Measurements from ENCODE around the gene GFRA1.
"Not testable (repeated sequence)": the region's sequence is repeated elsewhere in the genome, so short reads cannot be mapped to it uniquely, and the experiment has no call there.

DNA sequence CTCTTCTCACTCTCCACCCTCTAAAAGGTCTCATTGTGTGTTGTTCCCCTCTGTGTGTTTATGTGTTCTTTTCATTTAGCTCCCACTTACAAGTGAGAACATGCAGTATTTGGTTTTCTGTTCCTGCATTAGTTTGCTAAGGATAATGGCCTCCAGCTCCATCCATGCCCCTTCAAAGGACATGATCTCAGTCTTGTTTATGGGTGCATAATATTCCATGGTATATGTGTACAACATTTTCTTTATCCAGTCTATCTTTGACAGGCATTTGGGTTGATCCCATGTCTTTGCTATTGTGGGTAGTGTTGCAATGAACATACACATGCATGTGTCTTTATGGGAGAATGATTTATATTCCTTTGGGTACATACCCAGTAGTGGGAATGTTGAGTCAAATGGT is 107.1 kb downstream of the GFRA1 start:
- TF ChIP-seq, protein P1, sequence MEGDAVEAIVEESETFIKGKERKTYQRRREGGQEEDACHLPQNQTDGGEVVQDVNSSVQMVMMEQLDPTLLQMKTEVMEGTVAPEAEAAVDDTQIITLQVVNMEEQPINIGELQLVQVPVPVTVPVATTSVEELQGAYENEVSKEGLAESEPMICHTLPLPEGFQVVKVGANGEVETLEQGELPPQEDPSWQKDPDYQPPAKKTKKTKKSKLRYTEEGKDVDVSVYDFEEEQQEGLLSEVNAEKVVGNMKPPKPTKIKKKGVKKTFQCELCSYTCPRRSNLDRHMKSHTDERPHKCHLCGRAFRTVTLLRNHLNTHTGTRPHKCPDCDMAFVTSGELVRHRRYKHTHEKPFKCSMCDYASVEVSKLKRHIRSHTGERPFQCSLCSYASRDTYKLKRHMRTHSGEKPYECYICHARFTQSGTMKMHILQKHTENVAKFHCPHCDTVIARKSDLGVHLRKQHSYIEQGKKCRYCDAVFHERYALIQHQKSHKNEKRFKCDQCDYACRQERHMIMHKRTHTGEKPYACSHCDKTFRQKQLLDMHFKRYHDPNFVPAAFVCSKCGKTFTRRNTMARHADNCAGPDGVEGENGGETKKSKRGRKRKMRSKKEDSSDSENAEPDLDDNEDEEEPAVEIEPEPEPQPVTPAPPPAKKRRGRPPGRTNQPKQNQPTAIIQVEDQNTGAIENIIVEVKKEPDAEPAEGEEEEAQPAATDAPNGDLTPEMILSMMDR (IDR thresholded peaks at IDR 0.05 in 2 of 3, conservative IDR thresholded peaks at IDR 0.05 in 1 of 3; ENCODE audit: borderline replicate concordance in 1 of 3, insufficient read depth in 1 of 3, low read depth in 2 of 3, low read length in 2 of 3) = not testable (repeated sequence)
- TF ChIP-seq, protein P2, sequence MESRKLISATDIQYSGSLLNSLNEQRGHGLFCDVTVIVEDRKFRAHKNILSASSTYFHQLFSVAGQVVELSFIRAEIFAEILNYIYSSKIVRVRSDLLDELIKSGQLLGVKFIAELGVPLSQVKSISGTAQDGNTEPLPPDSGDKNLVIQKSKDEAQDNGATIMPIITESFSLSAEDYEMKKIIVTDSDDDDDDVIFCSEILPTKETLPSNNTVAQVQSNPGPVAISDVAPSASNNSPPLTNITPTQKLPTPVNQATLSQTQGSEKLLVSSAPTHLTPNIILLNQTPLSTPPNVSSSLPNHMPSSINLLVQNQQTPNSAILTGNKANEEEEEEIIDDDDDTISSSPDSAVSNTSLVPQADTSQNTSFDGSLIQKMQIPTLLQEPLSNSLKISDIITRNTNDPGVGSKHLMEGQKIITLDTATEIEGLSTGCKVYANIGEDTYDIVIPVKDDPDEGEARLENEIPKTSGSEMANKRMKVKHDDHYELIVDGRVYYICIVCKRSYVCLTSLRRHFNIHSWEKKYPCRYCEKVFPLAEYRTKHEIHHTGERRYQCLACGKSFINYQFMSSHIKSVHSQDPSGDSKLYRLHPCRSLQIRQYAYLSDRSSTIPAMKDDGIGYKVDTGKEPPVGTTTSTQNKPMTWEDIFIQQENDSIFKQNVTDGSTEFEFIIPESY (IDR thresholded peaks at IDR 0.05; ENCODE audit: extremely low read depth, insufficient replicate concordance, low read length) = not testable (repeated sequence)
- TF ChIP-seq CEBPB (IDR thresholded peaks at IDR 0.05; ENCODE audit: low read depth); POLR2A (IDR thresholded peaks at IDR 0.05; ENCODE audit: borderline replicate concordance, extremely low read depth, insufficient read depth, insufficient read length); RAD21 (IDR thresholded peaks at IDR 0.05; ENCODE audit: low read depth): not testable (repeated sequence)
- TF ChIP-seq, protein P3, sequence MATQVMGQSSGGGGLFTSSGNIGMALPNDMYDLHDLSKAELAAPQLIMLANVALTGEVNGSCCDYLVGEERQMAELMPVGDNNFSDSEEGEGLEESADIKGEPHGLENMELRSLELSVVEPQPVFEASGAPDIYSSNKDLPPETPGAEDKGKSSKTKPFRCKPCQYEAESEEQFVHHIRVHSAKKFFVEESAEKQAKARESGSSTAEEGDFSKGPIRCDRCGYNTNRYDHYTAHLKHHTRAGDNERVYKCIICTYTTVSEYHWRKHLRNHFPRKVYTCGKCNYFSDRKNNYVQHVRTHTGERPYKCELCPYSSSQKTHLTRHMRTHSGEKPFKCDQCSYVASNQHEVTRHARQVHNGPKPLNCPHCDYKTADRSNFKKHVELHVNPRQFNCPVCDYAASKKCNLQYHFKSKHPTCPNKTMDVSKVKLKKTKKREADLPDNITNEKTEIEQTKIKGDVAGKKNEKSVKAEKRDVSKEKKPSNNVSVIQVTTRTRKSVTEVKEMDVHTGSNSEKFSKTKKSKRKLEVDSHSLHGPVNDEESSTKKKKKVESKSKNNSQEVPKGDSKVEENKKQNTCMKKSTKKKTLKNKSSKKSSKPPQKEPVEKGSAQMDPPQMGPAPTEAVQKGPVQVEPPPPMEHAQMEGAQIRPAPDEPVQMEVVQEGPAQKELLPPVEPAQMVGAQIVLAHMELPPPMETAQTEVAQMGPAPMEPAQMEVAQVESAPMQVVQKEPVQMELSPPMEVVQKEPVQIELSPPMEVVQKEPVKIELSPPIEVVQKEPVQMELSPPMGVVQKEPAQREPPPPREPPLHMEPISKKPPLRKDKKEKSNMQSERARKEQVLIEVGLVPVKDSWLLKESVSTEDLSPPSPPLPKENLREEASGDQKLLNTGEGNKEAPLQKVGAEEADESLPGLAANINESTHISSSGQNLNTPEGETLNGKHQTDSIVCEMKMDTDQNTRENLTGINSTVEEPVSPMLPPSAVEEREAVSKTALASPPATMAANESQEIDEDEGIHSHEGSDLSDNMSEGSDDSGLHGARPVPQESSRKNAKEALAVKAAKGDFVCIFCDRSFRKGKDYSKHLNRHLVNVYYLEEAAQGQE (IDR thresholded peaks at IDR 0.05; ENCODE audit: low read depth) = not testable (repeated sequence)
